Fibroblast of skin of back (primary cell): Measurements from ENCODE around the gene TENM4.

ENCODE experiments used
- DNase-seq: peaks from one replicate; pipeline ENCODE4 v3.0.0-alpha.2; 2013

TENM4 gene

DNA sequence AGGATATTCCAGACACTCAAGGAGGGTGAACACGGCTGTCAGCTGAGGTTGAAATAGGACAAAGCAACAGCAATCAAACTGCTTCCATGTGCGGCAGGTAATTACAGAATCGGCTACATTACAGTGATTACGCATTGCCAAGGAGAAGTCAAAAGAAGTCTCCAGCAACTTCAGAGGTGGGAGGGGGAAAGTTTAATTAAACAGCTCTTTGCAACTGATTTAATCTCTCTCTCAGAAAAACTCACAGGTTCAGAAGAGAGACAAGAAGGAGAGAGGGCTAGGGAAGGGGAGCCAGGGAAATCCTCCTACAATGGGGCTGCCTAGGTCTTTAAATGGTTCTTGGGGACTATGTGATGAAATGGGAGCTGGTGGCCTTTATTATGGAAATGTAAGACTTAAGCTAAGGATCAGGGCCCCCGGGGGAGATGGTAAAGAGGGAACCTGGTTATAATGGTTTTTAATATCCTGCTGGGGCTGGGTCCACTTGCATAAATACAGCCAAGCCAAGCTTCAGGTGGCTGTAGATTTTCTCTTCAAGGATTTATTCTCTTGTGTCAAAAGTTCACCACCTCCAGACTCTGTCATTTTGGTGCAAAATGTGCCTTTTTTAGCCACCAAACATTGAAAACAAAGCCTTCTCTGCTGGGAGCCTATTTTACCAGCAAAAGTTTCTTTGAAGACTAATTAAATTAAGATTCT lies 511.5 kb downstream of the TENM4 start:
- no peak for DNase-seq

DNA sequence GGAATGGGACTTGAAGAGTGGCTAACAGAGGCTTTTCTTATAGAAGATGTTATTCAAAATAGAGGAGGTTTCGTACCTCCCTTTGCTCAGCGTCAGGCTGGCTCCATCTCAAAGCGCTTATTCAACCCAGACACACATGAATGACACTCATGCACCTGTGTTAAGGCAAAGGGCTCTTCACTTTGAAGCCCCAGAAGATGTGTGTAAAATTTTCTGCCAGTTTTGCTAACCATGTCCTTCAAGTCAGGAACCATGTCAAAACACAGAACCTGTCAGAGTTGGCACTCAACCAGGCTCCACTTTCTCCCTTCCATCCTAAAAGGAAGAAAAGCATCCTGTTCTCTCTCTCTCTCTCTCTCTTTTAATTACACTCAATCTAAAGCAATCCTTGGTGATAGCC lies 513.3 kb downstream of the TENM4 start:
- DNase-seq: no peak

DNA sequence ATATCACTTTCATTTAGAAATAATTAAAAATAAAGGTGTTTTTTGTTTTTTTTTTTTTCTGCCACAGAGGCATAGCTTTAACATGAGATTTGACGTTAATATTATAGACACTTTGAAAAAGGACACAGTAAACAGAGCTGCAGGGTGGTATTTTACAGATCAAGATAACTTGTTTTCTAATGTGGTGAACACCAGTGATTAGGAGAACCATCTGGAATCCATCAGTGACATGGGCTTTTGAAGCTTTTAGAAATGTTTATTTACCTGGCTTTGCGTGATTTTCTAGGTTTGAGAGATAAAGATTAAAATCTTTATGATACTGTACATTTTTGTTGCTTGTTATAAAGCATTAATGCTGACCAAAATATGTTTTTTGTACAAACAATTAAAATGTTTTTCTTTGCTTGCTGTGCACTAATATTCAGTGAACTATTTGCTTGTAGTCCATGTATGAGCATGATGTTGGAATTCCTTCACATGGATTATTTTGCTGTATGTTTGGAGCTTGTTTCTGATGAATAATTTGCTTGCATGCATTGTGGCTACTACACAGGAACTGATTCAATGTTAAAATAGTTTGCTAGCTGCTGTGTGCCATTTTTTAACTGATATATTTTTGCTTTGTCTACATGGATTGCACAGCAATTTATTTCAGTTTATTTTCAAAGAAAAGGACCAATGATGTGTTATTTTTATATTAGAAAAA lies 514.0 kb downstream of the TENM4 start:
- DNase-seq: peak; percentile 24

DNA sequence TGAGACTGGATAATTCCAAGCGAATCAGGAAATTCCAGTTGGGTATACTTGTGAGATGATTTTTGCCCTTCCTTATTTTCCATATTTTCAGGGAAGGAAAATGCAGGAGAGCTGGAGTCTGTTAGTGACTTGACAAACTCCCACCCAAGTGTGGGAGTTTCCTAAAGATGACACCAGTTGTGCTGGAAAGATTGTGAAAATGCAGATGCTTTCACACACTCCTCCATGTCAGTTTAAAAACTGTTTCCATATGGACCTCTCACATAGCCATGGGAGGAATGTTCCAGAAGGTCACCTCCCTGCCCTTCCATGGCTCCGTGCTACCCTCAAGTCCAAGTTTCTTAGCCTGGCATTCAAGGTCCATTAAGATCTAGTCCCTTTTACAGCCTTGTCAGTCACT lies 515.4 kb downstream of the TENM4 start:
- DNase-seq: no peak

DNA sequence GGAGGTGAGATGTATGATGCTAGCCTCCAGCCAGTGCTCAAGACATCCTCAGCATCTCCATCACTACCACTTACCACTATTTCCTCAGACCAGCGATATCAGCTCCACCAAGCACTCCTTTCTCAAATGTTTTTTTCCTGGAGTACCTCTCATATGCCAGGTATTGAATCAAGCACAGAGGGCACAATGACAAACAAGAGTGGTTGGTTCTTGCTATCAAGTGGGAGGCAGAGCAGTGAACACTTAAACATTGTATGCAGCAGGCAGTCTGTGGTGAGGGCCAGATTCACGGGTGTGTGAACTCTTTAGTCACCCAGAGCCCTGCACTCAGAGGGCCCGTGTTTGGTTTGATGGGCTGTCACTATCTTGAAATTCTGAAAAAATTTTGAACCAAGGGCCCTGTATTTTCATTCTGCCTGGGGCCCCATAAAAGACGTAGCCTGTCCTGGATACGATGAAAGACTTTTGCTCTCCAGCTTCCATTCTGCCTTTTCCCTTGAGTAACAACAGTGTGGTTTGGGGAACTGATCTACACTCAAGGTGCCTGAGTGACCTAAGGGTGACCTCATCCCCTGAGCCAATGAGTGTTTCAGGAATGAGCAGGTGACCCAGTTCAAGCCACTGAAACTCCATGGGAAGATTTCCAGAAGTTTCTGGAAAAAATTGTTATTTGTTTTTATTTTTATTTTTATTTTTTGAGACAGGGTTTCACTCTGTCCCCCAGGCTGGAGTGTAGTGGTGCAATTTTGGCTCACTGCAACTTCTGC lies 517.8 kb downstream of the TENM4 start:
- DNase-seq: no peak

DNA sequence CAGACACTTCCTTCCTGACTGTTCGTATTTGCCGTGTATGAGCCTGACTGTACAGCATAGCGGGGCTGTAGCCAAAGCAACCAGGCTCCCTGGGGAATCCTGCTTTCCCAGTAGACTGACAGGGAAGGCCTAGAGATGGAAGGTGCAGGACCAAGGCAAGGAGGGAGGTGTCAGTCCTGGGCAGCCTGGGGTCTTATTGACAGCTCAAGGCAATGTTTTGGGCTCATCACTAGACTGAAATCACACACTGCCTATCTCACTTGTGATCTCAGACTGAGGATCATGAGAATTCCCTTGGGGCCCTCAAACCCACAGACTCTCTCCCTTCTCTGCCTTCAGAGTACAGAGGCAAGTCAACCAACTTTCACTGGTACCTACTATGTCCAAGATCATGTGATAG lies 519.3 kb downstream of the TENM4 start:
- no peak for DNase-seq

DNA sequence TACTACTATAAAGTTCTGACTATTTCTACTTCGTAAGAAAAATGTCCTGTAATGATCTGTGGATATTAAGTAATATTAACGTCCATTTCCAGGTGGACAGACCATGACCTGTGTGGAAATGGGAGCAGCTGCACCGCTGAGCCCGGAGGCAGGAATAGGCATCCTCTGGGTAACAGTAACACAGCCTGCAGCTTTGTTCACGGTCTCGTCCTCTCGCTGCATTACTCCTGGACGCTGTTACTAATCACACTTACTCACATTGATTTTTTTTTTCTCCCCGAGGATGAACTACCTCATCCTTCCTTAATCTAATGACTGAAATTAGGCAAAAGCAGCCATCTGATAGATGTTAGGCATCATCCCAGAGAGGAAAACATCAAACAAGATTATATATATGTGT lies 520.5 kb downstream of the TENM4 start:
- DNase-seq: no peak

DNA sequence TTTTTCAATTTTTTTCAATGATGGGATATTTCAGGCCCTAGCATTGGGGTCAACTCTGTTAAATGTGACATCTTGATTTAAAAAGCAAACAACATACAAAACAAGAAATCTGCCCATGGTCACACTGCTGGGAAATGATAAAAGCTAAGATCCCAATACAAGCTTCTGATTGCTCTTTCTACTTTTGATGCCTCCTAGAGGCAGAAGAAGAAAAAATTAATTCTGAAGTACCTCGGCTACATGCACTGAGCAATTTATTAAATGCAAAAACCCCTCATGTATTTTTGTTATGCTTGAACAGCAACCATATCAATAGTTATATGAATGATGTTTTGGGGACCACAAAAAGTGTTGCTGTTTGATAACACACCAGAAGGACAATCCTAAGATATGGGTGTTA lies 524.1 kb downstream of the TENM4 start:
- no peak for DNase-seq

DNA sequence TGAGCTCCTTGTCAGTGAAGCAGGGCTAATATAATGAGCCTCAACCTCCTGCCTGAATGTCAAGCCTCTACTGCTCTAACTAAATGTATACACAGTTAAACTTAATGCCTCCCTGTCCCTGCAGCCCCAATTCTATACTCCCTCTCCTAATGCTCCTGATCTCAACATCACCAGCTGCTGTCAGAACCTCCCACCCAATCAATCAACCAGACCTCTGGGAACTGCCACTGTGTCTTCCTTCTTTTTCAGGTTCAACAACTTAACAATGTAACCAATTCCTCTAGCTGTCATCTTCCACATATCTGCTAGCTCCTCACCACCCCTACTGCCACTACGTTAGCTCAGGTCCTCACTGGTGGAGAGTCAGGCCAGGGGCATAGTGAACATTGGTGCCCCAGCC lies 526.3 kb downstream of the TENM4 start:
- no peak for DNase-seq

DNA sequence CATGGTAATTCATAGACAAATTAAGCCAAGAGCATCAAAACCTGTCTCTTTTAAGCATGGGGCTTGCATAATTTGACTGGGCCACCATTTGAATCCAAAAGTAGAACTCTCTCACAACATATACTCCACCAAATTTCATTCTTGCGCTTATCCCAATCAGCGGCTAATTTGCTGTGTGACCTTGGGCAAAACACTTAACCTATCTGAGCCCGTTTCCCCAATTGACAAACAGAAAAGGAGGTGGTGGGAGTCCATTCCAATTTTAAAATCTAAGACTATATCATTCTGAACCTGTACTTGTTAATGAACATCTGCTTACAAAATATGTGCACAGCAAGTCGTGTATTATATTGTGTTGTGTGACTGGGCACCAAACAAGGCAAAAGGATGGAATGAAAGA lies 528.1 kb downstream of the TENM4 start:
- DNase-seq: no peak

DNA sequence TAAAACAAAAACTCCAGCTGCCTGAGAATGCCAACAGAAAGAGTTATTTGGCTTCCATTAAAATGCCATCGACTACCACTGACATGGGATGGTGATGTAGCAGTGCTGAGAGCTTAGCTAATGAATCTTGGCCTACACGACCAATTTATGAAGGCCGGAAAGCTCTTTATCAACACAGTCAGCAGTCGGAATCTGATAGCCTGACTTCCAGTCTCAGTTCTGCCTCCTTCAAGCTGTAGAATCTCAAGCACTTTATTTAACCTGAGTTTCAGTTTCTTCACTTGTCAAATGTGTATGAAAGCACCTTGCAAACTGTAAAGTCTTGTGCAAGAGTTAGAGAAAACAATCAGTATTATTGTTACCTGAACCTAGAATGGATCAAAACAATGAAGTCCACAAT lies 530.5 kb downstream of the TENM4 start:
- DNase-seq: no peak

DNA sequence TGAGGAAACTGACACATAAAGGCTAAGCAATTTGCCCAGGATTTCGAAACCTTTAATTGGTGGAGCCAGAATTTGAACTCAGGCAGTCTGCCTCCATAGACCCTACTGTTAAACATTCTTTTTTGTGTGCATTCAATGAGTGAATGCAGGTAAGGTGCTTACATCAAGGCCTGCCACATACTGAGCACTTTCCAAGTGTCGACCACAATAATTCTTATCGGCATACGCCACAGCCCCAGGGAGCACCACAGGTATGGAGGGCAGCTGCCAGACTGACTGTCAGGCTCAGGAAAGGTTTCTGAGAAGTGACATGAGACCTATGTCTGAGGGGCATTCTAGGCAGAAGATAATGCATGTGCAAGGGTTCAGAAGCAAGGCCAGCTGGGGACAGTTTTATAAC lies 531.4 kb downstream of the TENM4 start:
- no peak for DNase-seq

DNA sequence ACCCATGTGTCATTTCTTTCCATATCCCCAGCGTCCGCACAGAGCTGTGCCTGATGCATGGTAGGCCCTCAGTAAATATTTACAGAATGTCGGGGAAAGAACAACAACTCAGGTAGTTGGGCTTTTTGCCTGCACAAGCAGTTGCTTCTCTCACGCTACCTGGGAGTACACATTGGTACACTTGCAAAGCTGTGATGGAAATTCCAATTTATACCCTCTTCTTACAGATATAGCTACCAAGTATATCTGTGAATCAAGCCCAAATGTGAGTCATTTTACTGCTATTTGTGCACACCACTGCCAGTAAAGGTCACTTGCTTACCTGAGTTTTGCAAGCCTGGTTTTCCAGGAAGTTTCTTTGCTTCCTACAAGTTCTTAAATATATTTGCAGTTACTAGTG lies 533.2 kb downstream of the TENM4 start:
- DNase-seq: no peak

DNA sequence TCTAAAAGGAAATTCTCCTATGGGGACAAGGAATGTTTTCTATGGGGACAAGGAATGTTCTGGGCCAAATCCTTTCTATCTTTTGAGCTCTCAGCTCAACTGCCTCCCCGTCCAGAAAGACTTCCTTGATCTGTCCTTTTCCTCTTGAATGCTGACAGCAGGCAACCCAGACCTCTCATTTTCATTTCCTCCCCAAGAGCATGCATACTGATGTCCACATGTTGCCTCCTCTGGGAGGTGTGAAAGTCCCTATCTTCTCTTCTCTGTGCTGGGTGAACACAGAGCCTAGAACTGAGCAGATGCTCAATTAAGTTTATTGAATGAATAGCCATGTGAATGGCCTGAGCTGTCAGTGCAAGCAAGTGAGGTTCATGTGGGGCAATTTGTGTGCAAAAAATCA lies 534.3 kb downstream of the TENM4 start:
- no peak for DNase-seq

DNA sequence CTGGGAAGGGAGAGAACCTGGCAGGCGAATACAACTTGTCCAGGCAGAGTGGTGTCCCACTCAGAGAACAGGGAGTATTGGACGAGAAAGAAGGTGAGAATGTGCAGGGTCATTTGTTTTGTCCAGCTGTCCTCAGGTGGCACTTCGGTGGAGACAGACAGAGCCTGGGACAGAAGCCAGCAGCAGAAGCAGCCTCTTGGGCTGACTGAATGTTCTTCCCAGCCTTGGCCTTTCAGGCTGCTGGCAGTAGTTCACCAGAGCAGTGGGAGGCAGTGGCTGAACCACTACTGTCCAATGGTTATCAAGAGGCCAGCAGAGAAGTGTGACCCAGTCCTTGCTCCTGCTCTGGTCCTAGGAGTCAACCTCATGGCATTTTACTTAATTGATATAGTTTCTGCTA lies 535.1 kb downstream of the TENM4 start:
- DNase-seq: no peak

DNA sequence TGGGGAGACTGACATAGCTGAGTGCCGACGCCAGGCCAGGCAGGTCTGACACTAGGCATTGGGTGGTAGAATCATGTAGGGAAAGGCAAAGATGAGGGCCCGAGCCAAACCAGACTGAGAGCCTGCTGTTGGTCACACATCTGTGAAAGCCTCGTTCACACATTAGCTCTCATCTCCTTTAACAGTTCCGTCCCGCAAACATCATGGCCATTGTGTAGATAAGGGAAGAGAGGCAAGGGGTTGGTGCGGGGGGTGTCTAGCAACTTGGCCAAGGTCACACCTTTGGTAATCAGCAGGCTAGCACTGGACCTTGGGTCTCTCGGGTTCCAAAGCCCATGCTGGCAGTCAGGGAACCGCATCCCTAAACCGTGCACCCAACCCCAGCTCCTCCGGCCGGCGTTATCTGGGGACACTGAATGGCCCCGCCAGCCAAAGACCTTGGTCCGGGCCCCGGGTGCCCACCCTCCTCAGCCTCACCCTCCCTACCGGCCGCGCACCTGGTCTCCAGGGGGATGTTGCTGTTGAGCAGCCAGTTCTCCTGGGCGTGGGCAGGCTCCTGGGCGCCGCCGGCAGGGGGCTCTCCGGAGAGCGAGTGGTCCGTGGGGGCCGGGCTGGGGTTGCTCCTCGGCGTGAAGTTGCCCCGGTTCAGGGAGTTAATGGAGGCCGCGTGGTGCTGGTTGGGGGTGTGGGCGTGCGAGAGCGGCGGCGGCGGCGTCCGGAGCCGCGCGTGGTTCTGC lies 537.9 kb downstream of the TENM4 start:
- no peak for DNase-seq

DNA sequence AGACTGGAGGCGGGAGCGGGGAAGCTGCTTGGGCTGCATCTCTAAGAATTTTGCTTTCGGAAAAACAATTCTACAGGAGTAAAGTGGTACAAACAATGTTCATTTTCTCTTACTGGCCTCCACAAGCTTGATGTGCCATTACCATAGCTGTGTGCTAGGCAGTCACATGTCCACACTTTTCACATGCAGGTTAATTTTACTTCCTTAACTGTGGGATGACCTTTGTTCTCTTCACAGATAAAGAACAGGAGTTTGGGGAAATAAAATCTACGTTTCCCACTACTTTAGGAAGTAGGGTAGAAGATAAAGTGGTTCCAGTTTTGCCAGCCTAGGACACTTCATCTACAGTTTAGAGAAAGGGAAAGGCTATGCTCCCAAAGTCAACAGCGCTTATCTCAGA lies 539.0 kb downstream of the TENM4 start:
- DNase-seq: no peak

DNA sequence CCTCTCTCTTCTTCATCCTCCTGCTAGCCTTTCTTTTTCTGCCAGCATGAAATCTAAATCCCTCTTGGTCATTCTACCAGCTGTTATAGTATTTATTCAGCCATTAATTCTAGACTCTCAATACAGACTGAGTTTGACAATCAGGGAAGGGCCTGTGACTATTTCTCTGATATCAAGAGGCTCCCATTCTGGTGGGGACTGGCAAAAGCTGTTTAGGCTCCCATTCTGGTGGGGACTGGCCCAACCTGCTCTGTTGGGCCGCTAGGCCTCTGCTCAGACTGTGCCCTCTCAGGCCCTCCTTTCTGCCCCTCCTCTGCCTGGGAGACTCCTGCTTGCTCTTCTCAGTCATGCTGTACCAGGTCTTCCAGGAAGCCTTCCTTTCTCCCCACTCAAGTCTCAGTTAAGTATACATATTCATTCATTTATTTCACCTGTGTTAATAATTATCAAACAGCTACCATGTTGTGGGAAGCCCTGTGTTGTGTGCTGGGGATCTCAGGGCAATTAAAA lies 542.5 kb downstream of the TENM4 start:
- no peak for DNase-seq

DNA sequence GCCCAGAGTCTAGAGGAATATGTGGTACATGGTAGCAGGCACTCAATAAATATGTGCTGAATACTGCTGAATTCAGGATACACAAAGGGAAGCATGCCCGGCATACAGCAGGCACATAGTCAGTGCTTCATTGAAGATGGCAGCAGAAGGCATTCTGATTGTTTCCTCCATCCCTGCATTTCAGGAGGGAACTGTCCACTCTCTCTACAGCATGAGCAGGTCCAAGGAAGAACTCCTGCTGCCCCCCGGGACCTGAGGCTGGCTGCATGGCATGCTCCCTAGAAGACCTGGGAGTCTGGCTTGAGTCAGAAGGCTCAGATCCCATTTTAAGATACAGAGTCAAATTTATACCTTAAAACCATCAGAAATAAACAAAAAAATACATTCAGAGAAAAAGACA lies 546.8 kb downstream of the TENM4 start:
- DNase-seq: peak; percentile 4

DNA sequence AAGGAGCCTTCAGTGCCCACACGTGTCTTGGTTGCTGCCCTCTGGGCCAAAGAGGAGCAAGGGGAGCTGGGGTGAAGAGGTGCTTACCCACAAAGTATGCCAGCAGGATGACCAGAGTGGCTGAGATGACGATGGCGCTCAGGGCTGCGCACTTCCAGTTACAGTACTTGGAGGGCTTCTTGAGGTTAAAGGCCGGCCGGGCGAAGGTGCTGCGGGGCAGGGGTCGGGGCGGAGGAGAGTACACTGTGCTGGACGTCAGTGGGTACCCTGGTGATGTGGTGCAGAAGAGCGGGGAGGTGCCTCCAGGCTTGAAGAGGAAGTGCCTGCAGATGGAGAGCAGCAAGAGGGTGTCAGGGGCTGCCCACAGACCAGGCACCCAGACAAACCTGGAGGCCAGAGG lies 551.1 kb downstream of the TENM4 start:
- DNase-seq: no peak

DNA sequence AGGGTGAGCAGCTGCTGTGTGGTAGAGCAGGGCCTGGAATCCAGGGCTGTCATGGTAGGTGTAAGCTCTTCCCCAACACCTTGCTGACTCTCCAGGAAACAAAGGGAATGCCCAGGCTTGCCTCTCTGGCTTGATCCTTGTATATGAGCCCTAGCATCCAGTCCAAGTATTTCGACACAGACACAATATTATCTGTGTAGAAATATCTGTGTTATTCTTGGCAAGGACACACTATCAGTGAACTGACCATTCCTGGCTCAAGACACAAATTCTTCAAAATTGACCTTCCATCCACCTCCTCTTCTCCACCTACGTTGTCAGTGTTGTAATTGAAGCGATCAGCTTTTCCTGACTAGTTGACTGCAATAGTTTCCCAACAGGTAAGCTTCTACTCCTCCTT lies 554.2 kb downstream of the TENM4 start:
- DNase-seq: no peak

DNA sequence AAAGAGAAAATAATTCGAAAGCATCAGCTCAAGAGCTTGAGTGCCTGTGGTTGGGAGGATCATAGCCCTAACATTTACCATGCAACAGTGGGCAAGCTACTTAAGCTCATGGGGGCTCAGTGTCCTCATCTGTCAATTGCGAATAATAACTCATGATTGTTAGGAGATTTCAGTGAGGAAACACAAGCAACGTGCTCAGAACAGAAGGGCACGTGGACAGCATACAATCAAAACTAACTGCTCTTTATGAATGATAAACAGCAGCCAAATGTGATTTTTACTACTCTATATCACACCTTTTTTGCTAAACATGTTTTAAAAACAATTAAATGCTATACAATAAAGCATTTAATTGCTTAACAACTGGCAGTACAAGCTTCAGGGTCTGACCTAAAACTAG lies 556.1 kb downstream of the TENM4 start:
- DNase-seq: no peak

DNA sequence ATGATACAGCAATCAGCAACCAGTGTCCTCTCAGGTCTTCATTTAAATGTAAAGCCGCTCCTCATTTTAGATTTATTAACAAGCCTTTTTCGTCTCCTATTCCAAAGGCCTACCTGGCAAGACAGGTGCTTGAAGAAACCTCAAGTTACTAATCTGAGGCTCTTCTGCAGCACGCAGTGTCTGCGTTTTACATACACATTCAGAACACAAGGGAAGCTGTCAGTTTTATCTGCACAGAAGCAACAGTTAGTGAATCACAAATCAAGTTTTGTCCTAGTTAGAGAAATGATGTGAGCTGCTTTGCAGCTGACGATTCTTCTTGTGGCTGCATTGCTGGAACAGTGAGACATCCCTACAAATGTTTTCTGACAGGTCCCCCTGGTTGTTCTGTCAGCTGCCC lies 557.3 kb downstream of the TENM4 start:
- no peak for DNase-seq
